Right renal cortex interstitium (tissue), 3 donors: ENCODE measurements around the gene LY6G6C. TPM values are rescaled to one million over a fixed set of nuclear protein-coding genes. Genes with fewer than 3 reads are reported as not detected.

ENCODE experiments used
- DNase-seq, 3 donors: peaks; one replicate each; pipeline ENCODE4 v3.0.0-alpha.2; 2013; ENCODE audit warnings: low read depth in 3 of 3, low spot score in 2 of 3
- polyA plus RNA-seq, 3 donors: library from polyadenylated mRNA; unstranded; fragments of 120-200 nt; gene quantifications; one replicate each; pipeline ENCODE4 v1.2.1, GENCODE V29; 2013; ENCODE audit not compliant: insufficient read length in 3 of 3

Gene LY6G6C, protein sequence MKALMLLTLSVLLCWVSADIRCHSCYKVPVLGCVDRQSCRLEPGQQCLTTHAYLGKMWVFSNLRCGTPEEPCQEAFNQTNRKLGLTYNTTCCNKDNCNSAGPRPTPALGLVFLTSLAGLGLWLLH
- under 1 TPM; 0.18 to 0.28 (median 0.22) TPM for polyA plus RNA-seq

GRCh38 chr6:31721351-31722020 is at the start of gene LY6G6C:
TSS of gene LY6G6C (minus strand) at chr6:31721746. CDS start at chr6:31721679, 67 bp downstream.
- no peak for DNase-seq

DNA sequence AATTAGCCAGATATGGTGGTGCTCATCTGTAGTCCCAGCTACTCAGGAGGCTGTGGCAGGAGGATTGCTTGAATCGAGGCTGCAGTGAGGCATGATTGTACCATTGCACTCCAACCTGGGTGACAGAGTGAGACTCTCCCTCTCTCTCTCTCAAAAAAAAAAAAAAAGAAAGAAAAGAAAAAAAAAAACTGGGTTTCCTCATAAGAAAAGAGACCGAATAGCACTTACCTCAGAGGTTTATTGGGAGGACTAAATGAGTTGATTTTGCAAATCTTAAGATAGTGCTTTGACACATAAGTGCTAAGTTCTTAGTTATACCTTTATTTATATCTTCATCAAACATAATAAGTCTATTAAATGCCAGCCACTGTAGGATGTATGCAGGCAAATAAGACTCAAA is 49.3 kb upstream of the LY6G6C start:
- no peak for DNase-seq

DNA sequence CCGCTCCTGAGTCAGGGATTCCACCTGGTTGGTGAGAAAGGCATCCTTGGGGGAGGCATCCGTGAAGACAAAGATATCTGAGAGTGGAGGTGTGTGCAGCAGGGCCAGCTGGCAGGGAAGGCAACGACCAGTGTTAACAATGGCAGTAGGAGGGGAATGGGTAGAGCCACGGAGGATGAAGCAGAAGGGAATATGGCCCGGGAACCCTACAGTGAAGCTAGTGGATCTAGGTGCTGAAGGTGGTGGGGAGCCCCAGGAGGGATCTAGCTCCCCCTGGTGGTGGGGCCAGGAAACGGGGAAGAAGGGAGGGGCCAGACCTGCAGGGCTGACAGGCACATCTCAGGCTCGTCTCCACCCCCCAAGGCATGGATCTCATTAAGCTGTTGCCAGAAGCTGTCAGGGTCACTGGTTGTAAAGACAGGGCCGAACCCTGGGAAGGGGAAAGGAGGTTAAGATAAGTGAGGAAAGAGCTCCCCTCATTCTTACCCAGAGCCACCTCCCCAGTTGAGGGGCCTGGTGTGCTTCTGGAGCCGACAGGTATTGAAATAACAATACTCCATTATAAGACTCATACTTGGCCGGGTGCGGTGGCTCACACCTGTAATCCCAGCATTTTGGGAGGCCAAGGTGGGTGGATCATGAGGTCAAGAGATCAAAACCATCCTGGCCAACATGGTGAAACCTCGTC is 48.3 kb upstream of the LY6G6C start:
- DNase-seq, result no peak

DNA sequence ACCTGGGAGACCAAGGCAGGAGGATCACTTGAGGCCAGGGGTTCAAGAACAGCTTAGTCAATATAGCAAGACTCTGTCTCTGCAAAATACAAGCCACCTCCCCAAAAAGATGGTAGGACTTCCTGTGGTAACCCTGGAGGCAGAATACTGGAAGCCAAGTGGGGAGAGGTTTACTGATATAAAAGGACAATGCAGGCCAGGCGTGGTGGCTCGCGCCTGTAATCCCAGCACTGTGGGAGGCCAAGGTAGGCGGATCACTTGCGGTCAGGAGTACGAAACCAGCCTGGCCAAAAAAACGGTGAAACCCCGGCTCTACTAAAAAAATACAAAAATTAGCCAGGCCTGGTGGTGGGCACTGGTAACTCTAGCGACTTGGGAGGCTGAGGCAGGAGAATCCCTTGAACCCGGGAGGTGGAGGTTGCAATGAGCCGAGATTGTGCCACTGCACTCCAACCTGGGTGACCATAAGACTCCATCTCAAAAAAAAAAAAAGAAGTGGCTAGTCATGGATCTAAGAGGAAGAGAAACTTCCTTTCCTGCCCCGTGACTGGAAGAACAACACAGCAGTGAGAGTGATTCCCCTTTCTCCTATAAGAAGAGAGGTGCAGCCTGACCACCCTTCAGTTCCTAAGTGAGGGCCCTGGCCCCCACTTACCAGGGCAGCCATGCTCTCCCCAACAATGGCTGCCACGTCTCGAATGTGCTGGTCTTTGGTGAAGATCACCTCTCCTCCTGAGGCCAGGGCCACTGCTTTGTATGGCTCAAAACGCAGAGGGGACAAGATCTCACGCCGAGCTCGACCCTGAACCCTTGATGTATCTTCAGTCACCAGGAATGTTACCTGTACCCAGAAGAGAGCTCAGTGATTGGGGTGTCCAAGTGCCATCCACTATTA is 47.1 kb upstream of the LY6G6C start:
- no peak for DNase-seq

DNA sequence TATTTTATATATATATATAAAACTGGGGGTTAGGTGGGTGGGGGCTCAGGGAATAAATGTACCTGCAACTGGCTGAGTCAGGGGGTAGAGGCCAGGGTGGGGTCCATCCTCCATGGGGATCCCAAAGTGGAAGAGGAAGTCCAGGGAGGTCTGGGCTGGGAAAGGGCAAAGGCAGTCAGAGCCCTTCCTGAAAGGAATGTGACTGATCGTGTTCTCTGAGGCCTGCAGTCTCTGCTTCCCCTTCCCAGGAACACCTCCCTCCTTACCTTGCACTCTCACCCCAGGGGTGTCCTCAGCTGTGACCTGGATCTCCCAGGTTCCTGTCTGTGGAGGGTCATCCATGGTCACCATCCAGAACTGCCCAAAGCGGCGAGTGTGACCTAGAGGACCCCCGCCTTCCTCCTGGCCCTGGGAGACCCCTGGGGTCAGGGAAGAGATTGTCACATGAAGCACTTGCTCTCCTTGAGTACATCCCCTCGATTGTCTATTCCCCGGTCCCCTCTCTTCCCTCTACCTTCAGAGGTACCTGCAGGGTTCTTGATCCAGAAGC is 45.6 kb upstream of the LY6G6C start:
- DNase-seq, result no peak

DNA sequence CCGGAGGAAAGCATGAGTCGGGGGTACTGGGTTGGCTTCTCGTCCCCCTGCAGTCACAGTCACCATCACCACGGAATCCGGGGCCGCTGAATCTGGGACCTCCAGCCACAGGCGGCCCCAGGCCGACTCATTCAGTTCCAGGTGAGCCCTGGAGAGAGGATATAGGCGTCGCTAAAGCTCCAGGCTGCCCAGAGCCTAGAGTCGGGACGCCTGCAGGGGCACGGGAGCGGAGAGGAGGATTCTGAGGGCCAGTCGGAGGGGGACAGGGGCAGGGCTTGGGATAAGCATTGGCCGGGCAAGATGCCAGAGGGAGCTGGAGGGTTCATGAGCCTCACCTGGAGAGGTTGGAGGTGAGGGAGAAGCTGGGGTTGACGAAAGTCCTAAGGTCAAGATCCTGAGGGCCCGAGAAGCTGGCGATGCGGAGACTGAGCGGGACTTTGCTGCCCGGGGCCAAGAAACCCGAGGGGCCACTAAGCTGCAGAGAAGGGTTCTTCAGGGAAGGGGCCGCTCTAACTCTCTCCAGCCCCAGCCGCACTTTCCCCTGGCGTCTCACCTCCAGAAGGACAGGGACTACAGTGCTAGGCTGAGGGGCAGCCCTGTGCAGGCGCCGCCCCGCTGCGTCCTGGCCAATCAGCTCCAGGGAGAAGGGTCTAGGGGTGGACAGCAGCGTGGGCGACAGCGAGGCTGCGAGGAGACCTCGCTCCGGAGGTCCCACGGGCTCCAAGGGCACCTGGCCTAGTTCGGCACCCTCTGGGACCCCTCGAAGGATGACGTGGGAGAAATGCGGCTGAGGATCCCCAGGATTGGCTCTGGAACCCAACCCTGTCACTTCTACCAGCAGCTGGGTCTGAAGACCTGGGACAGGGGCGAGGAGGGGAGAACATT is 44.6 kb upstream of the LY6G6C start:
- DNase-seq, result no peak

DNA sequence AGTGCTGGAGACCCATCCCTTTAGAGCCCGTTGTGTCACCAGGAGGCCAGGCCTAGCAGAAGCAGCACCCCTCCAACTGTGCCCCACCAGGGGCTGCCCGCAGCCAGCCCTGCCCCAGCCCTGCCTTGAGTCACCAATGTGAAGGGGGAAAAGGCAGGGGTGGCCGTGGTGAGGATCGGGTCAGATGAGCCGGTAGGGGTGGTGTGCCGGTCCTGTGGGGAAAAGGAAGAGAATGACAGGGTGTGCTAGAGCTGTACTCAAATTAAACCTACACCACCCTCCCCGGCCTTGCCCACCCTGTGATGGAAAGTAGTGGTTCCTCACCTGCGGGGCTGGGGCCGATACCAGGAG is 44.0 kb upstream of the LY6G6C start:
- no peak for DNase-seq

- DNase-seq, result no peak
Measured at GRCh38 chr6:31764198-31764597, 42.7 kb upstream of the LY6G6C start.

- DNase-seq, result no peak
Measured at GRCh38 chr6:31763619-31763940, 42.0 kb upstream of the LY6G6C start.

DNA sequence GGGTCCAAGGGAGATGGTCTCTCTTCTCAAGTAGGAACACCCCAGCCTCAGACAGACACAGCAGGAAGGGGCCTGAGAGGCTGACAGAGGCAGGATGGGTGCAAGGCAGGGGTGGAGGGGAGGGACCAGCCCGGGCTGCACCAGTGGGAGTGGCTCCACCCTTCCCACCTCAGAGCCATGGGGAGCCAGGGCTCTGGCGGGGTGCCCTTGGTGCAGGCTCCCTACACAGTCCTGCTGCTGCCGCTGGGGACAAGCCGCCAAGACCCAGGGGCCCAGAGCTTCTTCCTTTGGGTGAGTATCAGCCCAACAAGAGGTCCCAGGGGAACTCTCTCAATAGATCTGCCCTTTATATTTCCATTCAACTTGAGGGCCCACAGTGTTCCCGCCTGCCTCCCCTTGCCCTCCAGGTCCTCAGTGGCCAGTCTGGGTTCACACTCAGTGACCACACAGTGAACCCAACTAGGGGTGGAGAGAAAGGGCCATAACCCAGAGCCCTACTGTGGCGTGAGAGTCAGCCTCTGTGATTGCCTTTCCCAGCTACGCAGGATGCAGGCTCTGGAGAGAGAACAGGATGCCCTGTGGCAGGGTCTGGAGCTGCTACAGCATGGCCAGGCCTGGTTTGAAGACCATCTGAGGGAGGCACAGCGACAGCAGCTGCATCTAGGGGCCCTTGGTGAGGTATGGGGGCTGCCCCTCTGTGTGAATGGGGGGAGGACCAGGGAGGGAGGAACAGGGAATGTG is 41.5 kb upstream of the LY6G6C start:
- no peak for DNase-seq

DNA sequence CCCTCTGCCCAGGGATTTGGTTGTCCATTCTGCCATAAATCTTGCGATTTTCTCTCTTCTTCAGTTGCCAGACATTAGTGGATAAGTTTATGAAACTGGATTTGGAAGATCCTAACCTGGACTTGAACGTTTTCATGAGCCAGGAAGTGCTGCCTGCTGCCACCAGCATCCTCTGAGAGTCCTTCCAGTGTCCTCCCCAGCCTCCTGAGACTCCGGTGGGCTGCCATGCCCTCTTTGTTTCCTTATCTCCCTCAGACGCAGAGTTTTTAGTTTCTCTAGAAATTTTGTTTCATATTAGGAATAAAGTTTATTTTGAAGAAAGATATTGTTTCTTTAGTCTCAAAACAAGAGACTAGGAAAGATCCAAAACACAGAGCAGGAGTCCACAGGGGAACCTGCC is 40.8 kb upstream of the LY6G6C start, which contains the start of gene SAPCD1:
Gene SAPCD1 (plus strand): TSS at position 301 of the 400 bp plus-strand sequence. CDS start 399 bp downstream, outside the sequence.
- no peak for DNase-seq

DNA sequence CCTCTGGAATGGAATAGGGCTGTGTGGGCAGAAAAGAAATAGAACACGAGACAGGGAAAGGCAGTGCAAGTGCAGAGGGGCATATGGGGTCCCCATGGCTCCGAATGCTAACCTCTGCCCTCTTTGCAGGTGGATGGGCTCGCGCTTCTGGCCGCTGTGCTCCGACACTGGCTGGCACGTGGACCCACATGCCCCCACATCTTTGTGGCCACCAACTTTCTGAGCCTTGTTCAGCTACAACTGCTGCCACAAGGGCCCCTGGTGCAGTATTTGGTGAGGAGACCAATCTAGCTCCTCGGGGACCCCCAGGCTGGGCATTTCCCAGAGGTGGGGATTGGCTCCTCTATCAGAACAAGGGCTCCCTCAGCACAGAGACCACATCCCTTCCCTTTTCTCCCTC is 39.8 kb upstream of the LY6G6C start:
- no peak for DNase-seq

DNA sequence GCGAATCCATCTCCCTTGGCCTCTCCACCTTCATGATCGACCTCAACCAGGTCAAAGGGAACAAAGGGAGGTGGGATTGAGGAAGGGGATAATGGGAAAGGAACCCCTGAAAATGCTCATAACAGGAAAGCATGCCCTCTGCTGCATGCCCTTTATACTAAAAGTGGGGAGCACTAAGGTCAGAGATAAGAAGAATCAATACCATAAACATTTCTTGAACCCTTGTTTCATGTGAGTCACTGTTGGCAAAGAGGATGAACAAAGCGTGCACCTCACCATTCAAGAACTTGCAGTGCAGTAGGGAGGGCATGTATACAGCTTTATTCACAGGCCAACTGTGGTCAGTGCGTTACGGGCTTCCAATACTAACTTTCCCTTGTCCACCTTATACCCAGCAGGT is 39.2 kb upstream of the LY6G6C start:
- no peak for DNase-seq

DNA sequence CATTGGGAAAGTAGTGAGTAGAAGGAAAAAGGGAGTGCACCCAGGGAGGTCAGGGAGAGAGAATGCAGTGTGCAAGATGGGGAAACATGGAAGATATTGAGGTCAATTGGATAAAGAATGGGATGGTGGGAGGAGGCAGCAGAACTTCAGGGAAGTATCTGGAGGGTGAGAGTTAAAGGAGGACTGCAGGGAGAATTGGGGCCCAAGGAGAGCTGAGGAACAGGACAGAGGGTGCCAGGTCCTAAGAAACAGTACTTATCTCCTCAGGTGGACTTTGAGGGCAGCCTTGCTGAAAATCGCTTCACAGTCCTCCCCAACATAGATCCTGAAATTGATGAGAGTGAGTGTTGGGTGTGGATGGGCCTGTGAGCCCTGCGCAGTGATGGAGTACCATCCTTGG is 36.7 kb upstream of the LY6G6C start:
- DNase-seq, result no peak

GRCh38 chr6:31752739-31753319 is 31.3 kb upstream of the LY6G6C start:
- DNase-seq, result no peak

DNA sequence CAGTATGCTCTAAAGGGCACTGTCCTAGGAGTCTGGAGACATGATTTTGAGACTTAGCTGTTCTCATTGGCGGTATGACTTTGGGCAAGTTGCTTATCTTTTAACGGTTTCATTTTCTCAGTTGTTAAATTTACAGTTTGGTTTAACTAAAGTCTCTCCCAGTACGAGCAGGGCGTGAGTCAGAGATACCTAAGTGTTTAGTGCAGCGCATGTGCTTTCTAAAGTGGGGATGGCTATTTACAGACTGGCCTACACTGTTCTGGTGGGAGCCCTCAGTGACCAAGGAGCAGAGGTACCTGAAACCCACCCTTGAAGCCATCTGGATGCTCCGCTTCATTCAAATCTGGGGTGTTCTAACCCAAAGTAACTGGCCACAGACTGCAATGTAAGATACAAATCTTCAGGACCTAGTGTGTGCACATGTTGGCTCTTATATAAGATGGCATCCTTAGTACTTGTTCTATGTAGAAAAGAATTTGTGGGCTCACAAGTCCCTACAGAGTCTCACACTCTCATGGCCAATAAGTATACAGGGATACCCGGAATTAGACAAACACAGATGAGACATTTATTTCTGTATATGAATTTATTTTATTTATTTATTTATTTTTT is 29.0 kb upstream of the LY6G6C start:
- DNase-seq, result no peak

GRCh38 chr6:31749301-31750036 is 27.9 kb upstream of the LY6G6C start:
- no peak for DNase-seq

DNA sequence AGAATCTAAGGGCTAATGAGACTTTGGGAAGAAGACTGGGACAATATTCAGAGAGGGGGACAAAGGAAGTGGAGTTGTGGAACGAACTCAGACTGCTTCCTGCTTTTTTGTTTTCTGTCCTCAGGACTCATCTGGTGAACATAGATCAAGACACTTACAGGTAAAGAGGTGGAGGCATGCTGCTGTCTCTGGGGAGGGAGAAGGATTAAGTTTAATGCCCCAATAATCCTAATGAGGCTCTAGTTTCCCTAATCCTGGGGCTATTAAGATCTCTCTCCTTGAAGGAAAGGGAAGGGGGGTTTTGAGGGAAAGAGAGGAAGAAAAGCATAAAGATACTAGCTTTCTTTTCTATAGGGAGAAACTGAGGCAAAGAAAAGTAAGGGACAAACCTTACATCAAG is 22.9 kb upstream of the LY6G6C start:
- no peak for DNase-seq
